Chondrocyte (in vitro differentiated cells): ENCODE data around the gene NSDHL. TPM values are rescaled to one million over a fixed set of nuclear protein-coding genes. Genes with fewer than 3 reads are reported as not detected.
A peak's percentile ranks its signal among the peaks of the same experiment; 100 is the strongest.

ENCODE experiments used
- DNase-seq: peaks from one replicate; pipeline ENCODE4 v3.0.0; 2021; ENCODE audit warnings: mixed read lengths, low spot score
- H3K27ac Mint-ChIP-seq: one replicate; pipeline ENCODE4 v1.8.0; 2021; ENCODE audit warnings: mild to moderate bottlenecking, moderate library complexity, mixed read lengths; ENCODE audit not compliant: unreplicated experiment
- H3K27me3 Mint-ChIP-seq: 2 replicates; pipeline ENCODE4 v1.8.0; 2021; ENCODE audit warnings: low read depth, mixed read lengths
- H3K36me3 Mint-ChIP-seq: 2 replicates; pipeline ENCODE4 v1.8.0; 2021; ENCODE audit warnings: low read depth, mixed read lengths
- H3K4me1 Mint-ChIP-seq: 2 replicates; pipeline ENCODE4 v1.8.0; 2021; ENCODE audit warnings: low read depth, mild to moderate bottlenecking, mixed read lengths
- H3K4me3 Mint-ChIP-seq: one replicate; pipeline ENCODE4 v1.8.0; 2021; ENCODE audit warnings: mild to moderate bottlenecking, moderate library complexity, mixed read lengths; ENCODE audit not compliant: unreplicated experiment
- H3K9me3 Mint-ChIP-seq: 2 replicates; pipeline ENCODE4 v1.8.0; 2021; ENCODE audit warnings: low read depth, mixed read lengths
- CTCF ChIP-seq: fragments of 200-600 bp; sonication (generic); IDR thresholded peaks from 2 replicates; pipeline ENCODE4 v1.5.0; 2021; ENCODE audit warnings: antibody characterized with exemption, mild to moderate bottlenecking, moderate library complexity
- total RNA-seq: library from RNA; stranded (reverse); gene quantifications from 3 replicates; pipeline ENCODE4 v1.2.1, GENCODE V29; 2021

NSDHL gene
- total RNA-seq, 1 donor from 2014 or later: 18.1 TPM

- no peaks in the 10 kb centered on the region for H3K9me3 Mint-ChIP-seq
- no peak for DNase-seq
Observed at GRCh38 chrX:152915541-152916241, 84.8 kb downstream of the NSDHL start.

DNA sequence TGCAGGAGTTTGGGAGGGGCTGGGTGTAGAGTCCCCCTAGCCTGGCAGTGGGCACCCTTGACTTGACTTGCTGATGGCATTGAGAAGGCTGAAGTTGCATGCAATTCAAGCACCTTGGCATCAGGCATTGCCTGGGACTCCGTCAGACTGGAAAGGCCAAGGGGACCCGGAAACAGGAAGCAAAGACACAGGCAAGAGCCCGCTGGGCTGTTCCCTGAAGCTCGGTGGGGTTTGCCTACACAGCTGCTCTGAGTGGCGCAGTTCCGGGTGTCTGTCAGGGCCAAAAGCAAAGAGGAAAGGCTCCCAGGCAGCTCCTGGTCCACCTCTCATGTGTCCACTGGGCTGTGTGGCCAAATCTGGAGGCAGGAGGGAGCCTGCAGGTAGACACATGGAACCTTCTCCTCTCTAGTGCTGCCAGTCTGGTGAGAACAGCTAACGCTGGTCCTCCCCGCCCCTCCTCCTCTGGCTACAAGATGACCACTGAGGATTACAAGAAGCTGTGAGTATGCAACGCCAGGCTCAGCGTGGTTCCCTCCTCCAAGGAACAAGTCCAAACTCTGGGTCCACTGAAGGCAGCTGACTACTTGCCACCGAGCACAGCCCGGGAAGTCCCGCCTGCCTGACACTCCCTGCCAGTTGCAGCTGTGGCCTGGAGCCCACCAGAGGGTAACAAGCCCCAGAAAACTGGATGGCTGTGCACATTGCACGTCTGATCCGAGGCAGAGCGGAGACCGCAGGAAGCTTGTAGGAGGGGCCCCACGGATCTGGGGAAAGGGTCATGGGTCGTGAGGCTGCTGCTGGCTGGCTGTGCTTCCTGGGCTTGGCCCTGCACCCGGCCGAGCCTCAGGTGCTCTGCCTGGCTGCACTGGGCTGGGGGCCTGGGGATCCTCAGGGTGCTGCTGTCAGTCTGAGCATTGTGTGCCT, 87.1 kb downstream of the NSDHL start:
- H3K27me3 Mint-ChIP-seq: no peaks in the 10 kb centered on the region
- H3K4me1 Mint-ChIP-seq: peaks cover 9% of the 10 kb centered on the region
- H3K36me3 Mint-ChIP-seq: no peaks in the 10 kb centered on the region
- no peak for TF ChIP-seq CTCF
- no peak for DNase-seq
- no peak overlapping the region for H3K4me3 Mint-ChIP-seq
- H3K9me3 Mint-ChIP-seq: no peaks in the 10 kb centered on the region
- no peak overlapping the region for H3K27ac Mint-ChIP-seq

More at GRCh38 chrX:152915541-152916241, 84.8 kb downstream of the NSDHL start:
- Mint-ChIP-seq H3K27me3 (no peaks in the 10 kb centered on the region), H3K4me1 (peaks cover 9% of the 10 kb centered on the region), H3K36me3 (no peaks in the 10 kb centered on the region), H3K4me3 (no peak overlapping the region), H3K27ac (peak overlapping the region; percentile 36)
- TF ChIP-seq CTCF: peak; percentile 78

DNA sequence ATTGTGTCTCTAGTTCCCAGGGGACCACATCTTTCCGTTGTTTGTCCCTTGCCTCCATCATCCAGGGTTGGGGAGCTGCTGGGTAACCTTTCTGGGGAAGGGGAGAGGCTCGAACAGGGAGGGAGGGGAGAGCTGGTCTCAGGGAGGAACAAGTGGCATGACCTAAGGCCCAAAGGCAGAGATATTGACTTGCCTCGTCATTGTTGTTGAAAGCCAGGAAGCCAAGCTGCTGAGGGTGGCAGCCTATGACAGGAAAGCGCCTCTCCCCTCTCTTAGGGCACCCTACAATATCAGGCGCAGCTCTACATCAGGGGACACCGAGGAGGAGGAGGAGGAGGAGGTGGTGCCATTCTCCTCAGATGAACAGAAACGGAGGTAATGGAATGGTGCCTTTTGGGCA, 87.8 kb downstream of the NSDHL start:
- no peak overlapping the region for H3K4me3 Mint-ChIP-seq
- peaks cover 9% of the 10 kb centered on the region for H3K4me1 Mint-ChIP-seq
- no peak overlapping the region for H3K27ac Mint-ChIP-seq
- TF ChIP-seq CTCF: no peak
- no peaks in the 10 kb centered on the region for H3K9me3 Mint-ChIP-seq
- no peak for DNase-seq
- H3K36me3 Mint-ChIP-seq: no peaks in the 10 kb centered on the region
- H3K27me3 Mint-ChIP-seq: no peaks in the 10 kb centered on the region

Other genes starting within 250 kb of the NSDHL start
- not detected in 3 replicates for gene GABRQ, start 193.2 kb upstream of the NSDHL start, total RNA-seq
- not detected in 3 replicates for gene MAGEA3, start 132.3 kb upstream of the NSDHL start, total RNA-seq
- gene CSAG2, start 121.8 kb upstream of the NSDHL start, total RNA-seq: not detected in 3 replicates
- not detected in 3 replicates for gene MAGEA2B, start 116.4 kb upstream of the NSDHL start, total RNA-seq
- gene CSAG1, start 97.3 kb upstream of the NSDHL start, total RNA-seq: not detected in 3 replicates
- gene MAGEA12, start 97.3 kb upstream of the NSDHL start, total RNA-seq: not detected in 3 replicates
- not detected in 3 replicates for gene MAGEA2, start 77.2 kb upstream of the NSDHL start, total RNA-seq
- gene CSAG3, start 71.8 kb upstream of the NSDHL start, total RNA-seq: not detected in 3 replicates
- not detected in 3 replicates for gene MAGEA6, start 61.4 kb upstream of the NSDHL start, total RNA-seq
- 27.0 to 42.3 TPM (median 30.0 TPM) in 3 replicates for gene CETN2, start 306 bp upstream of the NSDHL start, total RNA-seq
- gene ZNF185, start 67.0 kb downstream of the NSDHL start, total RNA-seq: 6.0 to 14.0 TPM (median 13.7 TPM) in 3 replicates
- not detected in 3 replicates for gene PNMA5, start 163.1 kb downstream of the NSDHL start, total RNA-seq
- gene PNMA3, start 225.4 kb downstream of the NSDHL start, total RNA-seq: 0.12 to 0.67 TPM (median 0.67 TPM) in 3 replicates
- gene PNMA6A, start 241.4 kb downstream of the NSDHL start, total RNA-seq: 0.97 to 5.9 TPM (median 4.7 TPM) in 3 replicates